ENCODE results near the gene MITF. TPM values are rescaled to one million over a fixed set of nuclear protein-coding genes. Genes with fewer than 3 reads are reported as not detected.
A peak's percentile ranks its signal among the peaks of the same experiment; 100 is the strongest.
"Not testable (repeated sequence)": the region's sequence is repeated elsewhere in the genome, so short reads cannot be mapped to it uniquely, and the experiment has no call there.

MITF gene
- total RNA-seq, 1 donor from 2014 or later: 2.0 TPM

DNA sequence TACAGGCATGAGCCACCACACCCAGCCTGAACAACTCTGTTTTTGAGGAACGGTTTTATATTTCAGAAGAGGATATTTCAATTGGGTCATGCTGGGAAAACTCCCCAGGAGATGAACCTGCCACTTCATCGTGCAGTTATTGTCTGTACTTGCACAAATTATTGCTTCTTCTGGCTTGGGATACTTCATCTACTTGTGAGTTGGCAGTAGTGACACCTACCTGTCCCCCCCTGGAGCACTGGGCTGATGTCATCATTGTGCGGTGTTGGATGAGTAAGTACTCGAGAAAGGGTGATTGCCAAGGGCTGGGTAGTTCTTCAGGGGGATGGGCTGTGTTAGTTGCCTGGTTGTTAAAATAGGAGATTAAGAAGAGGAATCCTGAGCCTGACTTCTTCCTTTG is 175.1 kb downstream of the MITF start:
- no peak overlapping the region for H3K27ac Mint-ChIP-seq (ENCODE audit: unreplicated experiment)
- H3K27me3 Mint-ChIP-seq (ENCODE audit: low read depth): peaks cover 2% of the 10 kb centered on the region
- H3K36me3 Mint-ChIP-seq (ENCODE audit: low read depth): peaks cover 5% of the 10 kb centered on the region
- peaks cover 13% of the 10 kb centered on the region for H3K9me3 Mint-ChIP-seq
- no peaks in the 10 kb centered on the region for H3K4me1 Mint-ChIP-seq
- TF ChIP-seq, protein P1, sequence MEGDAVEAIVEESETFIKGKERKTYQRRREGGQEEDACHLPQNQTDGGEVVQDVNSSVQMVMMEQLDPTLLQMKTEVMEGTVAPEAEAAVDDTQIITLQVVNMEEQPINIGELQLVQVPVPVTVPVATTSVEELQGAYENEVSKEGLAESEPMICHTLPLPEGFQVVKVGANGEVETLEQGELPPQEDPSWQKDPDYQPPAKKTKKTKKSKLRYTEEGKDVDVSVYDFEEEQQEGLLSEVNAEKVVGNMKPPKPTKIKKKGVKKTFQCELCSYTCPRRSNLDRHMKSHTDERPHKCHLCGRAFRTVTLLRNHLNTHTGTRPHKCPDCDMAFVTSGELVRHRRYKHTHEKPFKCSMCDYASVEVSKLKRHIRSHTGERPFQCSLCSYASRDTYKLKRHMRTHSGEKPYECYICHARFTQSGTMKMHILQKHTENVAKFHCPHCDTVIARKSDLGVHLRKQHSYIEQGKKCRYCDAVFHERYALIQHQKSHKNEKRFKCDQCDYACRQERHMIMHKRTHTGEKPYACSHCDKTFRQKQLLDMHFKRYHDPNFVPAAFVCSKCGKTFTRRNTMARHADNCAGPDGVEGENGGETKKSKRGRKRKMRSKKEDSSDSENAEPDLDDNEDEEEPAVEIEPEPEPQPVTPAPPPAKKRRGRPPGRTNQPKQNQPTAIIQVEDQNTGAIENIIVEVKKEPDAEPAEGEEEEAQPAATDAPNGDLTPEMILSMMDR (conservative IDR thresholded peaks at IDR 0.05): no peak
- H3K4me3 Mint-ChIP-seq: no peak overlapping the region
- DNase-seq (ENCODE audit: low read depth, low spot score): no peak

DNA sequence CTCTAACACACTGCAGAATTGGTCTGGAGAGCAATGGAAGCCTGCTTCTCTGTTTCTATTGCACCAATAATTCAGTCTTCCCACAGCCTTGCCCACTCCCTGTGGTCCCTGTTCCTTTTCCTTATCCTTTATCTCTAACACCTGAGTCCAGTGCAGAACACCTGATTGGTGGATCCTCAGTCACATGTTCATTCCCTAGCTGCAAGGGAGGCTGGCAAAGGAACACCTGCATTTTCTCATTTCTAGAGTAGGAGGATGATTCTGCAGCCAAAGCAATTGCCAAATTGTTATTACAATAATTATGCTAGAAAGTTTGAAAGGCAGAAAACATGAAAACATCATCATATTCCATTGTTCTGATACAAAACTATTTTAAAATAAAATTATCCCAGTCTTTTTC is 176.5 kb downstream of the MITF start:
- TF ChIP-seq, protein P1 (conservative IDR thresholded peaks at IDR 0.05): no peak
- Mint-ChIP-seq H3K36me3 (ENCODE audit: low read depth) (peaks cover 3% of the 10 kb centered on the region), H3K4me1 (no peaks in the 10 kb centered on the region), H3K4me3 (no peak overlapping the region), H3K27ac (ENCODE audit: unreplicated experiment) (no peak overlapping the region), H3K27me3 (ENCODE audit: low read depth) (peaks cover 2% of the 10 kb centered on the region), H3K9me3 (peaks cover 13% of the 10 kb centered on the region)
- no peak for DNase-seq (ENCODE audit: low read depth, low spot score)

DNA sequence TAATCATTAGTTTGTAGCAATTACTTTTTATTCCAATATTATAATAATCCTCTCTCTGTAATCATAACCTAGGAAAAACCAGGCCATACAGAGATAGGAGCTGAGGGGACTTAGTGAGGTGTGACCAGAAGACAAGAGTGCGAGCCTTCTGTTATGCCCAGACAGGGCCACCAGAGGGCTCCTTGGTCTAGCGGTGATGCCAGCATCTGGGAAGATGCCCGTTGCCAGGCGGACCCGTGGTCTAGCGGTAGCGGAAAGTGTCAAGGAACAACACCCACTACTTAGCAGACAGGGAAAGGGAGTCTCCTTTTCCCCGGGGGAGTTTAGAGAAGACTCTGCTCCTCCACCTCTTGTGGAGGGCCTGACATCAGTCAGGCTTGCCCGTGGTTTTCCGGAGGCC is 180.7 kb downstream of the MITF start:
- H3K36me3 Mint-ChIP-seq (ENCODE audit: low read depth); H3K4me3 Mint-ChIP-seq; DNase-seq (ENCODE audit: low read depth, low spot score); H3K27ac Mint-ChIP-seq (ENCODE audit: unreplicated experiment); H3K27me3 Mint-ChIP-seq (ENCODE audit: low read depth); H3K9me3 Mint-ChIP-seq: not testable (repeated sequence)
- TF ChIP-seq, protein P1 (conservative IDR thresholded peaks at IDR 0.05): peak; percentile 57
- peaks cover 22% of the 10 kb centered on the region for H3K4me1 Mint-ChIP-seq

DNA sequence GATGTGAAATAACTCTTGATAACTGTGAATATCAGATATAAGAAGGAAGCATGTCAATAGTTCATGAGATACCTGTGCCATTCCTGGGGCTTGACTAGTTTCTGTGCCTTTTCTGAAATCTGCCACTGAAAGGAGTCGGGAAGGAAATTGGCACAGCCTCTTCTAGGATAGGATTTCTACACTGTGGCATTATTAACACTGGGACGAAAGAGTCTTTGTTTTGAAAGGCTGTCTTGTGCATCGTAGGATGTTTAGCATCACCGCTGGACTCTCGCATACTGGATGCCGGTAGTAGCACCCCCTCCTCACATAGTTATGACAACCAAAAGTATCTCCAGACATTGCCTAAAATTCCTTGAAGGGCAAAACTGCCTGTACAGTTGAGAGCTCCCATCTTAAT is 182.4 kb downstream of the MITF start:
- no peak overlapping the region for H3K27ac Mint-ChIP-seq (ENCODE audit: unreplicated experiment)
- no peak overlapping the region for H3K4me3 Mint-ChIP-seq
- peaks cover 5% of the 10 kb centered on the region for H3K9me3 Mint-ChIP-seq
- peaks cover 7% of the 10 kb centered on the region for H3K27me3 Mint-ChIP-seq (ENCODE audit: low read depth)
- DNase-seq (ENCODE audit: low read depth, low spot score): no peak
- no peaks in the 10 kb centered on the region for H3K36me3 Mint-ChIP-seq (ENCODE audit: low read depth)
- peaks cover 28% of the 10 kb centered on the region for H3K4me1 Mint-ChIP-seq
- TF ChIP-seq, protein P1 (conservative IDR thresholded peaks at IDR 0.05): no peak

DNA sequence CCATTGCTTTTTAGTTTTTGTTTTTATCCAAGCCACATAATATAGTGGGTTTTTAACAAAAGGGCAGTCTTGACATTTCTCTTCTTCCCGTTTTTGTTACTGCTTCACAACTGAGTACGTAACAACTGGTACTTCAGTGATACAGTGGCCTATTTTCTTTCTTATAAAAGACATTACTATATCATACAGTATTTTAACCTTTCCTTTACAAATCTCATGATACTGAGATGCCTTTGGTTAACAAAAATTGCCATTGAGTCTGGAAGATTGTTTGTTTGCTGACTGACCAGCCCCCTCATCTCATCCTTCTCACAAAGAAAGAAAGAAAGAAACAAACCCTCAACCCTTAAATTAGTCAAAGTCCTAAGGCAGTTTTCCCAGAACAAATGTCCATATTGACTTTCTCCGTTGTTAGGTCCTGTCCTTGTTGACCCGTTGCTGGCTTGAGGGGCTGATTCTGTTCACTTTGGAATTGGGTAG is 183.3 kb downstream of the MITF start:
- Mint-ChIP-seq H3K4me1 (peaks cover 29% of the 10 kb centered on the region), H3K4me3 (no peak overlapping the region), H3K9me3 (peaks cover 2% of the 10 kb centered on the region), H3K27ac (ENCODE audit: unreplicated experiment) (no peak overlapping the region), H3K36me3 (ENCODE audit: low read depth) (no peaks in the 10 kb centered on the region), H3K27me3 (ENCODE audit: low read depth) (peaks cover 7% of the 10 kb centered on the region)
- no peak for DNase-seq (ENCODE audit: low read depth, low spot score)
- TF ChIP-seq, protein P1 (conservative IDR thresholded peaks at IDR 0.05): no peak

DNA sequence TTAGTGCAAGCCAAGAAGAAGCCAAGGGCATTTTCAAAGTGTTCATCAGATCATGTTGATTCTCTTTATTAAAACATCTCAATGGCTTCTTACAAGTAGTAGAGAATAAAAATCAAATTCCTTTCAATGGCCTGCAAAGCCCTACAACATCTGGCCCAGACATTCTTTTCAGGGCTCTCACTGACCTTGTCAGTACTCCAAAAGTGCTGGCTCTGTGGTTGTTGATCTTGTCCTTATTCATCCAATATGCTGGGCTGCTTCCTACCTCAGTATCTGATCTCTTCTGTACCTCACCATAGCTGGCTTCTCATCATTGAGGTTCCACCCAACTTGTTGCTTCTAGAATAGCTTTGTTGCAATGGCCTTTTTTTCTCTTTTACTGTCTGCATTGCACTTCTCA is 186.2 kb downstream of the MITF start:
- TF ChIP-seq, protein P1 (conservative IDR thresholded peaks at IDR 0.05): no peak
- peaks cover under 1% of the 10 kb centered on the region for H3K9me3 Mint-ChIP-seq
- H3K36me3 Mint-ChIP-seq (ENCODE audit: low read depth): no peaks in the 10 kb centered on the region
- peaks cover 11% of the 10 kb centered on the region for H3K27me3 Mint-ChIP-seq (ENCODE audit: low read depth)
- DNase-seq (ENCODE audit: low read depth, low spot score): no peak
- H3K4me1 Mint-ChIP-seq: peaks cover 29% of the 10 kb centered on the region
- H3K27ac Mint-ChIP-seq (ENCODE audit: unreplicated experiment): no peak overlapping the region
- no peak overlapping the region for H3K4me3 Mint-ChIP-seq
